H9 (cell line): ENCODE data around the gene TMEM14B. TPM values are rescaled to one million over a fixed set of nuclear protein-coding genes. Genes with fewer than 3 reads are reported as not detected.

Source experiments
- DNase-seq: peaks from one replicate; pipeline ENCODE4 v3.0.0-alpha.2; 2017
- H2AFZ ChIP-seq: one replicate; pipeline ENCODE4 v1.6.1; 2013; ENCODE audit warnings: mild to moderate bottlenecking, low read length, control low read depth, moderate library complexity
- H2AK5ac ChIP-seq: 2 replicates; pipeline ENCODE4 v1.6.1; 2013; ENCODE audit warnings: low read length, control low read depth, mixed read lengths; ENCODE audit not compliant: insufficient read length
- H2BK120ac ChIP-seq: one replicate; pipeline ENCODE4 v1.6.1; 2013; ENCODE audit warnings: low read depth, mild to moderate bottlenecking, low read length, control low read depth, inconsistent platforms; ENCODE audit not compliant: poor library complexity, severe bottlenecking
- H2BK12ac ChIP-seq: 2 replicates; pipeline ENCODE4 v1.6.1; 2013; ENCODE audit warnings: low read length, control low read depth, mixed read lengths, low read depth; ENCODE audit not compliant: insufficient read length
- H2BK15ac ChIP-seq: 2 replicates; pipeline ENCODE4 v1.6.1; 2013; ENCODE audit warnings: low read depth, low read length, control low read depth
- H2BK20ac ChIP-seq: one replicate; pipeline ENCODE4 v1.6.1; 2013; ENCODE audit warnings: low read depth, mild to moderate bottlenecking, low read length, control low read depth, inconsistent platforms; ENCODE audit not compliant: poor library complexity, severe bottlenecking
- H2BK5ac ChIP-seq: 2 replicates; pipeline ENCODE4 v1.6.1; 2013; ENCODE audit warnings: low read length, control low read depth, mixed read lengths; ENCODE audit not compliant: insufficient read length
- H3K14ac ChIP-seq: 2 replicates; pipeline ENCODE4 v1.6.1; 2013; ENCODE audit warnings: low read length, control low read depth; ENCODE audit not compliant: insufficient read depth
- H3K18ac ChIP-seq: 2 replicates; pipeline ENCODE4 v1.6.1; 2013; ENCODE audit warnings: low read depth, mild to moderate bottlenecking, mixed read lengths, low read length, control low read depth; ENCODE audit not compliant: insufficient read length
- H3K23ac ChIP-seq: 2 replicates; pipeline ENCODE4 v1.6.1; 2013; ENCODE audit warnings: low read length, control low read depth, mixed read lengths, low read depth; ENCODE audit not compliant: insufficient read length
- H3K23me2 ChIP-seq: 2 replicates; pipeline ENCODE4 v1.6.1; 2013; ENCODE audit warnings: low read depth, mild to moderate bottlenecking, mixed read lengths, low read length, control low read depth; ENCODE audit not compliant: insufficient read length, poor library complexity, severe bottlenecking
- H3K27ac ChIP-seq: 2 replicates; pipeline ENCODE4 v1.5.1; 2013; ENCODE audit warnings: low read length, control low read depth, mixed read lengths, low read depth; ENCODE audit not compliant: insufficient read length
- H3K27me3 ChIP-seq: 2 replicates; pipeline ENCODE4 v1.6.1; 2013; ENCODE audit warnings: low read length, control low read depth, inconsistent platforms; ENCODE audit not compliant: insufficient read depth
- H3K4ac ChIP-seq: 2 replicates; pipeline ENCODE4 v1.6.1; 2013; ENCODE audit warnings: low read depth, mild to moderate bottlenecking, control low read depth, inconsistent platforms, low read length, moderate library complexity
- H3K4me1 ChIP-seq: 2 replicates; pipeline ENCODE4 v1.6.1; 2013; ENCODE audit warnings: low read length, control low read depth, inconsistent platforms; ENCODE audit not compliant: insufficient read depth
- H3K4me2 ChIP-seq: 2 replicates; pipeline ENCODE4 v1.6.1; 2013; ENCODE audit warnings: low read length, control low read depth, mixed read lengths; ENCODE audit not compliant: insufficient read length, insufficient read depth
- H3K56ac ChIP-seq: 2 replicates; pipeline ENCODE4 v1.6.1; 2013; ENCODE audit warnings: low read depth, mild to moderate bottlenecking, mixed read lengths, low read length, control low read depth; ENCODE audit not compliant: insufficient read length
- H3K79me1 ChIP-seq: 2 replicates; pipeline ENCODE4 v1.6.1; 2013; ENCODE audit warnings: low read depth, mild to moderate bottlenecking, moderate library complexity, low read length, control low read depth, inconsistent platforms; ENCODE audit not compliant: insufficient read depth, poor library complexity, severe bottlenecking
- H3K79me2 ChIP-seq: 2 replicates; pipeline ENCODE4 v1.6.1; 2013; ENCODE audit warnings: low read length, control low read depth, inconsistent platforms; ENCODE audit not compliant: insufficient read depth
- H3K9ac ChIP-seq: 2 replicates; pipeline ENCODE4 v1.6.1; 2013; ENCODE audit warnings: low read length, control low read depth, mixed read lengths; ENCODE audit not compliant: insufficient read length; ENCODE audit errors: extremely low read depth
- H3K9me3 ChIP-seq: one replicate; pipeline ENCODE4 v1.6.1; 2013; ENCODE audit warnings: low read depth, low read length, inconsistent platforms; ENCODE audit not compliant: control insufficient read depth
- H3T11ph ChIP-seq: one replicate; pipeline ENCODE4 v1.6.1; 2013; ENCODE audit warnings: mild to moderate bottlenecking, low read length, control low read depth, inconsistent platforms
- H4K20me1 ChIP-seq: one replicate; pipeline ENCODE4 v1.6.1; 2013; ENCODE audit not compliant: control insufficient read depth, insufficient read length, insufficient read depth
- H4K5ac ChIP-seq: 2 replicates; pipeline ENCODE4 v1.6.1; 2013; ENCODE audit warnings: low read depth, mild to moderate bottlenecking, mixed read lengths, low read length, control low read depth; ENCODE audit not compliant: insufficient read length
- H4K8ac ChIP-seq: replicated peaks from 2 replicates; pipeline ENCODE4 v1.6.1; 2013; ENCODE audit warnings: low read length, control low read depth, mixed read lengths, low read depth; ENCODE audit not compliant: insufficient read length
- H4K91ac ChIP-seq: 2 replicates; pipeline ENCODE4 v1.6.1; 2013; ENCODE audit warnings: low read depth, mild to moderate bottlenecking, moderate library complexity, mixed read lengths, low read length, control low read depth; ENCODE audit not compliant: insufficient read length
- H3K27ac Mint-ChIP-seq, 3 experiments: 2 replicates in 2 of 3; 3 replicates in 1 of 3; pipeline ENCODE4 v1.8.0; 2020 to 2021; ENCODE audit warnings: mixed read lengths in 3 of 3, mild to moderate bottlenecking in 1 of 3, moderate library complexity in 1 of 3
- H3K27me3 Mint-ChIP-seq: 2 replicates; pipeline ENCODE4 v1.8.0; 2021; ENCODE audit warnings: low read depth, mild to moderate bottlenecking, moderate library complexity, mixed read lengths
- H3K36me3 Mint-ChIP-seq, 3 experiments: 2 replicates in 2 of 3; 3 replicates in 1 of 3; pipeline ENCODE4 v1.8.0; 2020 to 2021; ENCODE audit warnings: low read depth in 3 of 3, mixed read lengths in 3 of 3; ENCODE audit not compliant: insufficient read depth in 1 of 3
- H3K4me1 Mint-ChIP-seq, 2 experiments: 2 replicates each; pipeline ENCODE4 v1.8.0; 2020; ENCODE audit warnings: mixed read lengths in 2 of 2
- H3K4me3 Mint-ChIP-seq, 2 experiments: 2 replicates in 1 of 2; 3 replicates in 1 of 2; pipeline ENCODE4 v1.8.0; 2020 to 2021; ENCODE audit warnings: mild to moderate bottlenecking in 2 of 2, mixed read lengths in 2 of 2, moderate library complexity in 1 of 2
- H3K9me3 Mint-ChIP-seq, 2 experiments: 2 replicates in 1 of 2; 3 replicates in 1 of 2; pipeline ENCODE4 v1.8.0; 2020; ENCODE audit warnings: mild to moderate bottlenecking in 2 of 2, mixed read lengths in 2 of 2, moderate library complexity in 1 of 2
- CTCF ChIP-seq: fragments of 200-600 bp; sonication (generic); conservative IDR thresholded peaks from 3 replicates; pipeline ENCODE4 v1.8.0; 2021; ENCODE audit warnings: antibody characterized with exemption, mild to moderate bottlenecking
- WGBS: extraction: QIAGEN DNeasy Blood & Tissue Kit; methylation state at CpG from one replicate; pipeline ENCODE4 v1.1.7; 2013; ENCODE audit warnings: missing lambda C conversion rate, low lambda C conversion rate, mixed read lengths; ENCODE audit not compliant: insufficient read length; ENCODE audit errors: extremely low coverage; 5-methylcytosine and 5-hydroxymethylcytosine counted together
- total RNA-seq: library from RNA; stranded (reverse); gene quantifications from 2 replicates; pipeline ENCODE4 v1.2.1, GENCODE V29; 2021

TMEM14B gene
- total RNA-seq, 1 experiment from 2014 or later: 107 TPM

- Histone ChIP-seq H2BK20ac (no peak overlapping the region), H3K79me1 (no peaks in the 10 kb centered on the region), H3K27ac (no peak overlapping the region), H2BK15ac (no peak overlapping the region), H3K23ac (no peak overlapping the region), H4K91ac (no peak overlapping the region), H3K18ac (no peak overlapping the region), H3K56ac (no peak overlapping the region), H4K5ac (no peak overlapping the region), H3K9me3 (no peaks in the 10 kb centered on the region), H3K4me2 (no peak overlapping the region), H2BK12ac (no peak overlapping the region), H3K4me1 (no peaks in the 10 kb centered on the region), H2AK5ac (no peak overlapping the region), H3K23me2 (no peaks in the 10 kb centered on the region), H2BK5ac (no peak overlapping the region), H4K8ac (no peak overlapping the region), H3K79me2 (no peaks in the 10 kb centered on the region), H3K9ac (no peak overlapping the region), H3K27me3 (no peaks in the 10 kb centered on the region), H3K14ac (no peak overlapping the region), H3K4ac (no peak overlapping the region), H4K20me1 (no peaks in the 10 kb centered on the region), H2AFZ (no peak overlapping the region), H3T11ph (no peak overlapping the region), H2BK120ac (no peak overlapping the region)
- no peak overlapping the region for H3K27ac Mint-ChIP-seq
- H3K36me3 Mint-ChIP-seq: peaks cover 12 to 32% (median 20%) of the 10 kb centered on the region in 3 experiments; a peak in 6 of 7 replicates
- TF ChIP-seq CTCF: no peak
- no peak for DNase-seq
- H3K27me3 Mint-ChIP-seq: no peaks in the 10 kb centered on the region
- H3K4me1 Mint-ChIP-seq: peaks cover 0 to 6% of the 10 kb centered on the region in 2 experiments; a peak in 2 of 4 replicates
- WGBS: no CpG with 5 or more reads among the region's 2 CpGs
- no peak overlapping the region for H3K4me3 Mint-ChIP-seq
- no peaks in the 10 kb centered on the region for H3K9me3 Mint-ChIP-seq
Measured at GRCh38 chr6:10763006-10763405, 15.4 kb downstream of the TMEM14B start.
